Fibroblast of villous mesenchyme (primary cell): ENCODE data around the gene FREM3. TPM values are rescaled to one million over a fixed set of nuclear protein-coding genes. Genes with fewer than 3 reads are reported as not detected.
"Not testable (repeated sequence)": the region's sequence is repeated elsewhere in the genome, so short reads cannot be mapped to it uniquely, and the experiment has no call there.

Experiments
- DNase-seq: peaks from one replicate; pipeline ENCODE4 v3.0.0-alpha.2; 2010; ENCODE audit warnings: low read depth
- H3K4me3 ChIP-seq: 2 replicates; pipeline ENCODE4 v1.5.1; 2011; ENCODE audit warnings: low read depth, mild to moderate bottlenecking, low read length
- CTCF ChIP-seq: IDR thresholded peaks from 2 replicates; pipeline ENCODE4 v1.5.1; 2012; ENCODE audit warnings: low read depth, mild to moderate bottlenecking, low read length; ENCODE audit not compliant: insufficient read depth
- total RNA-seq: library from RNA; depleted of rRNA; stranded (reverse); fragments of >200 nt; gene quantifications from 2 replicates; pipeline ENCODE4 v1.2.3, GENCODE V29; 2012

Gene FREM3
- total RNA-seq, 1 donor: not detected

DNA sequence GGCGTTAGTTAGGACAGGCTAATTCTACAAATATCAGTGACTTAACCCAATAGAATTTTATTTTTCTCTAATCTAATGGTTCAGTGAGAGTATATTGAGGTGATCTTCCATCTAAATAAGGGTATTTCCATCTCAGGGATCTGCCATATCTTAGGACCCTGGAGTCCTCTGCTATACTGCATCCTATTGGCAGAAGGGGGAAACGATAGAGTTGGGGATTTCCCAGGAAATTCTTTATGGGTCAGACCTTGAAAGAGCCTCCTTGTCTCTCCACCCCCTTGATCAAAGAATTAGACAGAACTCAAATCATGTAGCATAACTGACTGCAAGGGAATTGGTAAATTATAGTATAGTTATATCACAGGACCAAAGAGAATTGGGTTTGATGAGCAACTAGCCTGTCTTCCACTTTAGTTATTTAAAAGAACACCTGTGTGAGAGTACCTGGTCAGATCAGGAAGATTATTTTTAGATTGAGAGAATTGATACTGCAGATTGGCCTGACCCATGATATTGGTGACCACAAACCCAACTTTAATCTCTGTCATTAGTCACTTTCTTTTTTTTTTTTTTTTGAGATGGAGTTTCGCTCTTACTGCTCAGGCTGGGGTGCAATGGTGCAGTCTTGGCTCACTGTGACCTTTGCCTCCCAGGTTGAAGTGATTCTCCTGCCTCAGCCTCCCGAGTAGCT lies 161.4 kb downstream of the FREM3 start:
- DNase-seq: no peak
- no peak for TF ChIP-seq CTCF
- H3K4me3 ChIP-seq: no peak overlapping the region

DNA sequence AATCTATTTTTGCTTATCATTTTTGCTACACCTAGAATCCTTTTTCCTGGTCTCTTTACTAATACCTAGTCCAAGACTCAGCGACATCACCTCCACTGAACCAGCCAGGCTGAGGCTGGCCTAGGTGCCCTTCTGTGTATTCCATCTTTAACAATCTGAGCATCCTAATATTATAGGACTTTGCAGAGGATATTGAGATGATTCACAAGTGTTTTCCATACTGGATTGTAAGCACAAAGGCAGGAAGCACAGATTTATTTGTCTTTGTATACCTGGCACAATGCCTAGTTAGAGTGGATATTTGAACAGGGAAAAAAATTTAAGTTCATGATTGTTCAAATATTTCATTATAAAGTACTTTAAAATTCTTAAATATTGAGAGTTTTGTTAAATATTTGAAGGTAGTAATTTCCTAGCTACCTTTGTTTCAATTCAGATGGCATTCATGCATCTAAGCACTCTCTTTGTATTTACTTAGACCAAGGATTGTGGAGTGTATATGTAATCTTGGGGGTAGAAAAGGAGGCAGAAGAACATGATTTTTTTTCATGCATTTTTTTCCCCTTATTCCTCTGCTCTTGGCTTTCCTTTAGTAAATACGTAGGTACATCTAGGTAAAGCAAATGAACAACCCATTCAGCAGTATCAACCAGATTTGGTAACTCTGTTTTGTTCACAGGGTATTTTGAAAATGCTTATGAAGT lies 168.5 kb downstream of the FREM3 start:
- H3K4me3 ChIP-seq: no peak overlapping the region
- no peak for TF ChIP-seq CTCF
- no peak for DNase-seq

DNA sequence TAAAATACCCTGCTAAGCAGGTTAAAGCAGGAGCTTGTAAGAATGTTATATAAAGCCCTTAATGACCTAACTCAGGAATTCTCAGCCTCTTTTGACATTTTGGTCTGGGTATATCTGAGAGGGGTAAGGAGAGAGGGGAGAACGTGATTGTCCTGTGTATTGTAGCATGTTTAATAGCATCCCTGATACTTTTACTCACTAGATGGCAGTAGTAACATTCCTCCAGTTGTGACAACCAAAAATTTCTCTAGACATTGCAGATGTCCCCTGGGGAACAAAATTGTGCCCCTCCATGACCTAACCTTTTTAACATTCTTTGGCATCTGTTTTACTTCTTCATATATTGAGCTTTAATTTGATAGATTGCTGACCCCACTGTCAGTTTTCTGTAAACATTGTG lies 169.1 kb downstream of the FREM3 start:
- peak; percentile 43 for TF ChIP-seq CTCF
- no peak for DNase-seq
- no peak overlapping the region for H3K4me3 ChIP-seq

- DNase-seq, H3K4me3 ChIP-seq: not testable (repeated sequence)
Measured at GRCh38 chr4:143528046-143528445, 172.4 kb downstream of the FREM3 start.

Other genes with a start within 250 kb of the FREM3 start
- gene SMARCA5, start 187.0 kb downstream of the FREM3 start, total RNA-seq: 50.6 and 73.8 TPM in 2 replicates
- gene GYPE, start 204.9 kb upstream of the FREM3 start, total RNA-seq: 0.64 and 0.86 TPM in 2 replicates